ENCODE measurements around the gene RASGRP4. TPM values are rescaled to one million over a fixed set of nuclear protein-coding genes. Genes with fewer than 3 reads are reported as not detected.

Gene RASGRP4
- total RNA-seq, 1 donor from 2014 or later = 3.2 TPM

GRCh38 chr19:38458991-38459390 is 33.0 kb upstream of the RASGRP4 start:
- no peak for DNase-seq
- Mint-ChIP-seq H3K4me3 (no peak overlapping the region), H3K36me3 (ENCODE audit: low read depth) (no peaks in the 10 kb centered on the region), H3K9me3 (no peaks in the 10 kb centered on the region), H3K4me1 (no peaks in the 10 kb centered on the region), H3K27me3 (peaks cover 22% of the 10 kb centered on the region), H3K27ac (no peak overlapping the region)
- no peak for TF ChIP-seq CTCF (IDR thresholded peaks at IDR 0.05)
- ChIA-PET POLR2A (interaction anchor here (0.6 kb wide), 1 partner anchor 280 kb away, joined by 3 read pairs; no protein-coding TSS in a partner anchor), CTCF (no interaction called here)
- no peak for ATAC-seq (ENCODE audit: low read depth)
- intact Hi-C loops (cut with micrococcal nuclease) = no loop called here

- H3K36me3 Mint-ChIP-seq (ENCODE audit: low read depth) = no peaks in the 10 kb centered on the region
- ATAC-seq (ENCODE audit: low read depth) = no peak
- no peak for TF ChIP-seq CTCF (IDR thresholded peaks at IDR 0.05)
Observed at GRCh38 chr19:38457690-38458405, 31.8 kb upstream of the RASGRP4 start.

DNA sequence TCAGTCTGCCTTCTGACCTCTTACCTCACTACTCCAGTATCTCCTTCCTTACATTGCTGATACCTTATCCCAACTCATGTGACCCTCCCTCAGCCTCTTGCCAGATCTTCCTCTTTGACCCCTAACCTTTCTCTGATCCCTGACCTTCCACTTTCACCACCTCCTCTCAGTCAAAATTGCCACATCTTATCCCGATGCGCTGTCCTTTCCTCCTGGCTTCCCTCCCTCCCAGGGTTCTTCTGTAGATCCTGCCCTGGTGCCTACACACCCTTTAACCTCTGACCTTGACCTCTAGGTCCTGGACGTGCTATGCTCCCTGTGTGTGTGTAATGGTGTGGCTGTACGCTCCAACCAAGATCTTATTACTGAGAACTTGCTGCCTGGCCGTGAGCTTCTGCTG is 31.2 kb upstream of the RASGRP4 start:
- no peak for ATAC-seq (ENCODE audit: low read depth)
- DNase-seq = no peak
- TF ChIP-seq CTCF (IDR thresholded peaks at IDR 0.05) = no peak
- Mint-ChIP-seq H3K4me3 (no peak overlapping the region), H3K4me1 (no peaks in the 10 kb centered on the region), H3K27me3 (peaks cover 18% of the 10 kb centered on the region), H3K36me3 (ENCODE audit: low read depth) (no peaks in the 10 kb centered on the region), H3K9me3 (no peaks in the 10 kb centered on the region), H3K27ac (no peak overlapping the region)
- ChIA-PET CTCF (no interaction called here), POLR2A (no interaction called here)
- intact Hi-C loops (cut with micrococcal nuclease) = no loop called here

More at GRCh38 chr19:38457690-38458405, 31.8 kb upstream of the RASGRP4 start:
- ChIA-PET POLR2A (no interaction called here), CTCF (no interaction called here)
- no peak for DNase-seq
- H3K4me1 Mint-ChIP-seq = no peaks in the 10 kb centered on the region
- intact Hi-C loops (cut with micrococcal nuclease) = no loop called here
- peaks cover 22% of the 10 kb centered on the region for H3K27me3 Mint-ChIP-seq
- H3K27ac Mint-ChIP-seq = no peak overlapping the region
- H3K4me3 Mint-ChIP-seq = no peak overlapping the region
- no peaks in the 10 kb centered on the region for H3K9me3 Mint-ChIP-seq

DNA sequence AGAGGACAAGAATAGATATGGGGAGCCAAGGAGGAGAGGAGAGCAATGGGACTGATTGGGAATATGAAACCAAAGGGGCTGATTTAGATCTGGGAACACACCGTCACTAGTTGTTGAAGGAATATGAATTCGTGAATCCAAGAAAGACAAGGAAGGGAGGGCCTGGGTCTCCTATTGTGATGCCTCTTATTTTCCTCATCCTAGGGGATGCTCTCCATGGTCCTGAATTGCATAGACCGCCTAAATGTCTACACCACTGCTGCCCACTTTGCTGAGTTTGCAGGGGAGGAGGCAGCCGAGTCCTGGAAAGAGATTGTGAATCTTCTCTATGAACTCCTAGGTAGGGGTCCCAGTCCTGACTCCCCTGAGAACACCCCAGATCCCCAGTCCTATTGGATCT is 29.0 kb upstream of the RASGRP4 start:
- peaks cover 12% of the 10 kb centered on the region for H3K27me3 Mint-ChIP-seq
- DNase-seq = no peak
- no peak for TF ChIP-seq CTCF (IDR thresholded peaks at IDR 0.05)
- H3K27ac Mint-ChIP-seq = no peak overlapping the region
- no peak overlapping the region for H3K4me3 Mint-ChIP-seq
- ChIA-PET CTCF (no interaction called here), POLR2A (no interaction called here)
- no peak for ATAC-seq (ENCODE audit: low read depth)
- intact Hi-C loops (cut with micrococcal nuclease) = no loop called here
- no peaks in the 10 kb centered on the region for H3K4me1 Mint-ChIP-seq
- H3K36me3 Mint-ChIP-seq (ENCODE audit: low read depth) = no peaks in the 10 kb centered on the region
- H3K9me3 Mint-ChIP-seq = no peaks in the 10 kb centered on the region

- POLR2A ChIA-PET = no interaction called here
- H3K27me3 Mint-ChIP-seq = peaks cover 4% of the 10 kb centered on the region
- intact Hi-C loops (cut with micrococcal nuclease) = no loop called here
Observed at GRCh38 chr19:38453596-38453995, 27.6 kb upstream of the RASGRP4 start.

More at GRCh38 chr19:38453596-38453995, 27.6 kb upstream of the RASGRP4 start:
- no peaks in the 10 kb centered on the region for H3K4me1 Mint-ChIP-seq
- no peak overlapping the region for H3K4me3 Mint-ChIP-seq
- ATAC-seq (ENCODE audit: low read depth) (no peak), DNase-seq (no peak)
- no peaks in the 10 kb centered on the region for H3K36me3 Mint-ChIP-seq (ENCODE audit: low read depth)
- TF ChIP-seq CTCF (IDR thresholded peaks at IDR 0.05) = no peak
- CTCF ChIA-PET = interaction anchor here (1.4 kb wide), 1 partner anchor 51 kb away, joined by 3 read pairs; the partner anchor contains the start of gene FAM98C
- H3K9me3 Mint-ChIP-seq = peaks cover 3% of the 10 kb centered on the region
- H3K27ac Mint-ChIP-seq = no peak overlapping the region
